HG02798 (cell line): ENCODE results near the gene STXBP2.

Source experiments
- ATAC-seq: cut with Tn5 transposase; IDR thresholded peaks from one replicate; pipeline ENCODE4 v1.9.1; 2021; ENCODE audit warnings: mild to moderate bottlenecking; ENCODE audit not compliant: unreplicated experiment, poor library complexity

The STXBP2 gene

DNA sequence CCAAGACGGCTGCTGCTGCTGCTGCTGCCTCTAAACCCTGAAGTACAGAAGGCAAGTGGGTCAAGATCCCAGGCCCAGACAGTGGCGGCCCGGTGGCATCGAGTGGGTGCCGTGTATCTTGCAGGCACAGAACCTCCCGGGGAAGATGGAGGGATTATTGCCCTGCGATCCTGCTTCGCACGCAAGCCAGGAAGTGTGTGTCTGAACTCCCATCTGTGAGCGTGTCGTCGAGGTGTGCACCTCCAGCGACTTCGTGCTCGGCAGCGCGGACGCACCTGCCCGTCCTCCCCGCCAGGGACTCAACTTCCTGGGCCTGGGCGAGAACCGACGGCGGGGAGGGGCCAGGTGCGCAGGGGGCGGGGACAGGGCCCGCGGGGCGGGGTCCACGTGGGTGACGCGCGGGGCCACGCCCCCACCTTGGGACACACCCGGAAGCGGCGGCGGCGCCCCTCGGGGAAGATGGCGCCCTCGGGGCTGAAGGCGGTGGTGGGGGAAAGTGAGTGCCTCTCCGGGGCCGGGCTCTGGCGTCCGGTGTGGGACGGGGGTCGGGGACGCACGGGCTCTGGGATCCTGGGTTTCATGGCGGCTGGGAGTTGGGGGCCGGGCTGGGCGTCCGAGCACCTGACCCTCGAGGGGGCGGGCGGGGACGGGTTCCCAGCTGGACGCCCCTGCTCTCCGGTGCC, at the start of gene STXBP2:
Gene STXBP2 (plus strand): TSS at position 420 of the 683 bp plus-strand sequence. CDS start 40 bp downstream, at position 460.
- peak; percentile 79 for ATAC-seq

DNA sequence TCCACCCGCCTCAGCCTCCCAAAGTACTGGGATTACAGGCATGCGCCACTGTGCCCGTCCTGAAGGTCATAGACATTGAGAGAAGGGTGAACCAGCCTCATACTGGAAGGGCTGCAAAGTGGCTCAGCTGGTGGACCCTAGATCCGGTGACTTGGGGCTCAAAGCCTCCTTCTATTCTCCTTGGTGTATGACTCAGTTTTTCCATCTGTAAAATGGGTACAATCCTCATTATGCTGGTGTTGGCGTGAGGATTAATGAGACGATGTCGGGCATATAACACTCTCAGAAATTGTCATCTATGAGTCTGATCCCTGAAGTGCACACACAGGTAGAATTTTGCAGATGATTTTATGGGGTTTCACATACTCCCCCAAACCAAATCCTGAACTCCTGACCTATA, 47.1 kb upstream of the STXBP2 start:
- no peak for ATAC-seq

DNA sequence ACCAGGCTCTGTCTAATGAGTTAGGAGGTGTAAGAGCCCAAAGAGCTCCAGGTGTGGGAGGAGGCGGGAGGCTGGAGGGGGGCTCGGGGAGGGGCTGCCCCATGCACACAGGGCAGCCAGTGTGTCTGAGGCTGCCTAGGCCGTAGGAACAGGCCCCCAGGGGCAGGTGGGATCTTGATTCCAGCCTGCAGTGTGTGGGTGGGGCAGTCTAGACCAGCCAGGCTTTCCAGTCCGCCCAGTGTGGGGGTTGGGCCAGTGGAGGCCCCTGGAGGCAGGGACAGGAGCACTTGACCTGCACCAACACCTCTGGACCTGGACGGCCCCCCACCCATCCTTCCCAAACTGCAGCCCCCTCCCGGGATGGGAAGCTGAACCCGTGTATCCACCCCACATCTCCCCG, 46.7 kb upstream of the STXBP2 start:
- ATAC-seq: no peak

DNA sequence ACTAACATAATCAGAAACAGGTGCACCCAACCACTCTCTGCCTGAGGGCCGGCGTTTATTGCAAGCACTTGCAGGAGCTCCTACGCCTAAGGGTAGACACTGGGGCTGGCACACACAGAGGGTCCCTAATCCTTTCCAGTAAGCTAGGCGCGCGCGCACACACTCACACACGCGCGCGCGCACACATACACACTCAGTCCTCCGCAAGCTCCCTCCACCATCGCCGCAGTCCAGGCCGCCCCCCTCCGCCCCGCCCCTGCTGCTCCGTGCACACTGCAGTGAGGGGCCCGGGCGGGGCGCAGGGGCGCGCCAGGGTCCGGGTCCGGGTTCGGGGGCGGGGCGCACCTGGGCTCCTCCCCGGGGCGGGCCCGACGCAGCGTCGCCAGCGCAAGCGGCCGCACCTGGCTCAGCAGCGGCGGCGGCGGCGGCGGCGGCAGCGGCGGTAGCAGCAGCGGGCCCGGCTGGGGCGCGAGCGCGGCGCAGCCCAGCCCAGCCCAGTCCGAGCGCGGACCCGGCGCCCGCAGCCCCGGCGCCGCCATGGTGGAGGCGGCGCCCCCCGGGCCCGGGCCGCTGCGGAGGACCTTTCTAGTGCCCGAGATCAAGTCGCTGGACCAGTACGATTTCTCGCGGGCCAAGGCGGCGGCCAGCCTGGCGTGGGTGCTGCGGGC, 41.3 kb upstream of the STXBP2 start, which contains the start of gene CAMSAP3:
Gene CAMSAP3 (plus strand): TSS at position 398 of the 668 bp plus-strand sequence. CDS start 140 bp downstream, at position 538.
- peak; percentile 72 for ATAC-seq

DNA sequence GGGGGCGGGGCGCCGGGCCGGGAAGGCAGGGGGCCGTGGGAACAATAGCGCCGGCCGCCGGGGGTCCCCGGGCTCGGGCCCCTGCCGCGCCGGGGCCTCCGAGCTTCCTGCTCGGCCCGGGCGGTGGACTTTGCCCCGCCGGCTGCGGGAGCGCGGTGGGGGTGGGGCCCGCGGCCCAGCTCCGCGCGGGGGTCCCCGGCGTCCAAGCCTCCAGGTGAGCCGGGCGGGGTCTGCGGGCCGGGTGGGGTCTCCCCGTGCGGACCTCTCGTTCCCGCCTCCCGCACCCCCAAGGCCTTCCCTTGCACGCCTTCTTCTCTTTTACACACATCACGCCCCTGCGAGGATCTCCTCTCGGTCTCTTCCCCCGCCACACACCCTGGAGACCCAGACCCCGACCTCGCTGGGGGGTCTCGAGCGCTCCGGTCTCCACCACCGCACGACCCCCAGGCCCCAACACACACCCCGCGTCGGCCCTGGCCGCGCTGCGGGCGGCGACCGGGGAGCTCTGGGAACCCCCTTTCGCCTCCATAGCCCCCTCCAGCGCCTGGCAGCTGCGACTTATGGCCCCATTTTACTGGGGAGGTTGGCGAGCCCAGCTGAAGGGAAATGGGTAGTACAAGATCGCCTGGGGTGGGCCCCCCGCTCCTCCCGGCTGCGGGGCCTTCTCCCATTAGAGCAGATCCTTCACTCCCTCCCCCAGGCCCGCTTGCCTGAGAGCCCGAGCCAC, 40.5 kb upstream of the STXBP2 start:
- ATAC-seq: peak; percentile 13

DNA sequence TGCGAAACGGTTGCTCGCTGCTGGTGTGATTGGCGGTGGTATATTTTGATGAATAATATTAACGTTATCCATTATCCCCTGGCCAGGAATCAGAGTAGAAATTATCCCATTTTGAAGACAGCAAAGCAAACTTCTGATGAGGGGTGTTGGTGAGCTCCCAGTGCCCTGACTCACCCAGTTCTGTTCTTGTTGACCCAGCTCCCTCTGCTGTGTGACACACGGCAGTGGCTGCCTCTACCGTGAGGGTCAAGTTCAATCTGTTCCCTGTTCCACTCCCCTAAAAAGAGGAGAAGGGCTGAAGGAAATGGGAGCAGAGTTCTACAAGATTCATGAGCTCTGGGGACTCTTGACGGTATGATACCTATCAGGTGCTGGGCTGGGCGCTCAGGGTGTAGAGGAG, 39.2 kb upstream of the STXBP2 start:
- no peak for ATAC-seq

DNA sequence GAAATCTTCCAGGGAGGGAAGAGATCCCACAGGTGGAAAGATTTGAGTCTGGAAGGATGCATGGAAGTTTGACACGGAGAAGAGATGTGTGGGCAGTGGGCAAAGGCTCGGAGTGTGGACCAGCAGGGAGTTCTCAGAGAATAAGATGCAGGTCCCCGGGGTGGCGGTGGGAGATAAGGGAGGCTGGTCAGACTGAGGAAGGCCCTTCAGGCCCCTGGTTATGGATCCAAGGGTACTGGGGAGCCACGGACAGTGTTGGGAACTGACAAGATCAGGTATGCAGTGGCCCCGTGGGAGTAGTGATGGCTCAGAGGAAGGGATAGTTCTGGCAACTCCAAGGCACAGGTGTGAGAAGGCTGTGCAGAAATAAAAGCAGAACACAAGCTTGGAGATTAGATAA, 38.7 kb upstream of the STXBP2 start:
- ATAC-seq: no peak

DNA sequence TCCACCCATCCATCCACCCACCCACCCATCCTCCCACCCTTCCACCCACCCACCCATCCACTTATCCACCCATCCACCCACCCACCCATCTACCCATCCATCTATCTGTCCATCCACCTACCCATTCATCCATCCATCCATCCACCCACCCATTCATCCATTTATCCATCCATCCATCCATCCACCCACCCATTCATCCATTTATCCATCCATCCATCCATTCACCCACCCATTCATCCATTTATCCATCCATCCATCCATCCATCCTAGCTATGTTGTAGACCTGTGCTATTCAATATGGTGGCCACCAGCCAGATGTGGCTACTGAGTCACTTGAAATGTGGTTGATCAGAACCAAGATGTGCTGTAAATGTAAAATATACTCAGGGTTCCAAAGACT, 36.2 kb upstream of the STXBP2 start:
- no peak for ATAC-seq

DNA sequence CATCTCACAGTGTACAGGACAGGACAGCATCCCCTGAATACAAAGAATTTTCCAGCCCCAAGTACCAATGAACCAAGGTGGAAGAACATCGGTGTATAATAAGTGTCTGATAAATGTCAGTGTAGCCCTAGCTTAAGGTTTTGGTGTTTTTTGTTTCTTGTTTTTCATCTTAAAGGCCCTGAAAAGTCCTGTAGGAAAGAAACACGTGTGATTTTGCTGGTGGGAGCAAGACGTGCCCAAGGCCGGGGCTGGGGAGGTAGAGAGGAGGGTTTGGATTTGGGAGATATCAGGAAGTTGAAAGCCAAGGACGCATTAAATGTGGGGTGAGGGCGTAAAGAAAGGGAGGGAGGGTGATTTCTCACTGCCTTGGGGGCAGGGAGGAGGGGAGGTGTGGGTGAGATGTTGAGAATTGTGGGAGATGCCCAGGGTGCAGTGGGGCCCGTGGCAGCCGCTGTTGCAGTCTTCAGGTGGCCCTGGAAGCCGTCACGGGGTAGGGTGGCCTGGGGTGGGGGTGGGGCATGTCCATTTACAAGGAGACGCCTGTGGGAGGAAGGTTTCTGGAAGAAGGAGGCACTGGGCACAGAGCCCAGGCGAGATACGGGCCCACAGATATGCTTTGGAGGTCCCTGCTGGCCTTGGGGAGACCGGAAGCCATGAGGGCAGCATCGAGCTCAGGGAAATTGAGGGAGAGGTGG, 34.5 kb upstream of the STXBP2 start:
- no peak for ATAC-seq

DNA sequence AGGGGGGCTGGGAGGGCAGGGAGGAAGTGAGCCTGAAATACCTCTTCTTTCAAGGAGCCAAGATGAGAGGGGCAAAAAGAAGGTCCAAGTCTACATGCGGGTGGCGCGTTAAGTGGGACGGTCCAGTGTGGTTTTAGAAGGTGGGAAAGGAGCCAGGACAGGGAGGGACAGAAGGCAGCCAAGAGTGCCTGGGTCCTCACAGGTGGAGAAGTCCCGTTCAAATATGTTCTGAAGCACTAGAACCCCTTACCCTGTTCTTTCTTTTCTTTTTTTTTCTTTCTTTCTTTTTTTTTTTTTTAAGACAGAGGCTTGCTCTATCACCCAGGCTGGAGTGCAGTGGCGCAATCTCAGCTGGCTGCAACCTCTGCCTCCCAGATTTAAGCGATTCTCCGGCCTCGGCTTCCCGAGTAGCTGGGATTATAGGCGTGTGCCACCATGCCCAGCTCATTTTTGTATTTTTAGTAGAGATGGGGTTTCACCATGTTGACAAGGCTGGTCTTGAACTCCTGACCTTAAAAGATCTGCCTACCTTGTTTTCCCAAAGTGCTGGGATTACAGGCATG, 33.9 kb upstream of the STXBP2 start:
- no peak for ATAC-seq

DNA sequence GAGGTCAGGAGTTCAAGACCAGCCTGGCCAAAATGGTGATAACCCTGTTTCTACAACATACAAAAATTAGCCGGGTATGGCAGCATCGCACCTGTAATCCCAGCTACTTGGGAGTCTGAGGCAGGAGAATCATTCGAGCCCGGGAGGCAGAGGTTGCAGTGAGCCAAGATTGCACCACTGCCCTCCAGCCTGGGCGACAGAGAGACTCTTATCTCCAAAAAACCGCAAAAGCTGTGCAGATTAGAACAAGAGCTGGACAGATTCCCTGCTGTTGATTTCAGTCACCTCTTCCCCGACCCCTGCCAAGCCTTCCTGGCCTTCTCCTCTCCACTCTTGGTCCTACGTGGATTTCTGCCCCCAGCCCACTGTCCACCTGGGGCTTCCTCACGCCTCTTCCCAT, 33.0 kb upstream of the STXBP2 start:
- no peak for ATAC-seq

DNA sequence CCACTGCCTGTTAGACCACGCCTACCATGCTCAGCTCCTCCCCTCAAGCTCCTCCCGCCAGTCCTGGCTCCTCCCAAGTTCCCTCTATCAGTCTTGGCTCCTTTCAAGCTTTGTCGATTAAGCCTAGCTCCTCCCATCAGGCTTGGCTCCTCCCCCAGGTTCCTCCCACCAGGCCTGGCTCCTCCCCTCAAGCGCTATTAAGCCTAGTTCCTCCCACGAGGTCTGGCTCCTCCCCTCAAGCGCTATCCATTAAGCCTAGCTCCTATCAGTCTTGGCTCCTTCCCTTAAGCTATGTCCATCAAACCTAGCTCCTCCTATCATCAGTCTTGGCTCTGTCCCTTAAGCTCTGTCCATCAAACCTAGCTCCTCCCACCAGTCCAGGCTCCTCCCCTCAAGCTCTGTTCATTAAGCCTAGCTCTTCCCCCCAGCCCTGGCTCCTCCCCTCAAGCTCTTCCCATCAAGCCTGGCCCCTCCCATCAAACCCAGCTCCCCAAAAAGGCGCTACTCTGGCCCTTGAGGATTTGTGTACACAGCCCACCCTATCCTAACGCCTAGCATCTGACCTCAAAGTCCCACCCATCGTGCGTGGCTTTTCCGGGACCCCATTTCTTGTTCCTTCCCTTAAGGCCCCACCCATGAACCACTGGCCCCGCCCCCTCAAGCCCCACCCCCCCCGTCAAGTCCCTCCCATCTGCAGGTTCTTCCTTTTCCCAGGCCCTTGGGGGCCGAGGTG, 31.3 kb upstream of the STXBP2 start:
- ATAC-seq: no peak

DNA sequence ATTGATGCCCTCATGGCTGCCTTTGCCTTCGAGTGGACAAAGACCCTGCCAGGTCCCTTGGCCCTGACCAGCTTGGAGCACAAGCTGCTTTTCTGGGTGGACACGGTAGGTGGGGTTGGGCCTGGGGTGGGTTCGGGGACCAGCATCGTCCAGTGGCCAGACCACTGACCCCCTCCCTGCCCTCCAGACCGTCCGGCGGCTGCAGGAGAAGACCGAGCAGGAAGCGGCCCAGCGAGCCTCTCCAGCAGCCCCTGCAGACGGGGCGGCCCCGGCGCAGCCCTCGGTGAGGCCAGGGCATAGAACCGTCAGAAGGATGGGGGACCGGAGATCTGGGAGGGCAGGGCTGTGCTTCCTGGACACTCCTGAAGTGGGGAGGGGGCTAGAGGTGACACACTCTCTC, 30.6 kb upstream of the STXBP2 start:
- ATAC-seq: no peak

DNA sequence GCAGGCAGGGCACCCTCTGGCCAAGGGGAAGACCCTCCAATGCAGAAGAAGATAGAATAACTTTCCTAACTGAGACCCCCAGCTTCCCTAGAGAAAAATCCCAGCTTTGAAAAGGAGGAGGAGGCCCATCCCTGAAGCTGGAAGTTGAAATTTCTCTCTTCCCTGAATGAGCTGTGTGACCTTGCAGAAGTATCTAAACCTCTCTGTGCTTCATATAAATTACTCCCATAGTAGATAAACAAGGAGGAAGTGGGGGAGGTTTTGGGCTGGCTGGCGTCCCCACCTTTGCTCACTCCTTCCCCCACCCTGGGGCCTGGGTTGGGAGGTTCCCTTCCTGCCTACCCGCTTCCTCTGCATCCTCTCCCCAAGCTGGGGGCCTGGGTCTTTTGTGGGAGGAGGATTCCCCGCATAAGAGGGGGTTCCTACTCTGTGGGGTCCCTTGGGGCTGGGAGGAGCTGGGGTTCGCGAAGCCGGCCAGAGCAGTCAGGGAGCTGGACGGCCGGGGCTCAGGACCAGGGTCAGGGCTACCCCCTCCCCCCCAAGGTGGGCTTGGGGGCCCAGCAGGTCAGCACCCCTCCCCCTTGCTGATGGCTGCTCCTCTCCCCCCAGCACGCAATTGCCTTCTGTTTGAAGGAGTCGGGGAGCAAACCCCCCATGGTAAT, 29.6 kb upstream of the STXBP2 start:
- no peak for ATAC-seq

DNA sequence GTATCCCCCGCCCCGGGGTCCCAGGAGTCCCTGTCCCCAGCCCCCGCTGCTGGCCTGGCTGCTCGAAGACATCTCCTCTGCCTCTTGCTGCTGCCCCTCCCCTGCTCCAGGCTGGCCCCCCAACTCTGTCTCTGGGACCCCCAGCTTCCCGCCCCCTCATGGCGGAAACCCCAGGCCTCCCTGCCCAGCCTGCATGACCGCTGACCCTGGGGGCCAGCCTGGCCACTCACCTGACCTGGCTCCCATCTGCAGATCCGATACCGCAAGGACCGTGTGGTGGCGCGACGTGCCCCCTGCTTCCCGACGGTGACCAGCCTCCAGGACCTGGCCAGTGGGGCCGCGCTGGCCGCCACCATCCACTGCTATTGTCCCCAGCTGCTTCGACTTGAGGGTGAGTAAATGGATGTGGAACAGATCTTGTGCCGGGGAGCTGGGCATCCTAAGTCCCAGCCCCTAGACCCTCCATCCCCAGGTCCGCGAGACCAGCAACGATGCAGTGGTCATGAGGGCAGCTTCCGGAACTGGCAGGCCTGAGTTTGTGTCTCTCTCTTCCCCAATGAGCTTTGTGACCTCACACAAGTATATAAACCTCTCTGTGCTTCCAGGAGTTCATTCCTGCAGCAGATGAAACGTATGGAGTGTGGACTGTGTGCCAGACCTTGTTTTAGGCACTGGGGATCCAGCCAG, 28.9 kb upstream of the STXBP2 start:
- ATAC-seq: no peak

DNA sequence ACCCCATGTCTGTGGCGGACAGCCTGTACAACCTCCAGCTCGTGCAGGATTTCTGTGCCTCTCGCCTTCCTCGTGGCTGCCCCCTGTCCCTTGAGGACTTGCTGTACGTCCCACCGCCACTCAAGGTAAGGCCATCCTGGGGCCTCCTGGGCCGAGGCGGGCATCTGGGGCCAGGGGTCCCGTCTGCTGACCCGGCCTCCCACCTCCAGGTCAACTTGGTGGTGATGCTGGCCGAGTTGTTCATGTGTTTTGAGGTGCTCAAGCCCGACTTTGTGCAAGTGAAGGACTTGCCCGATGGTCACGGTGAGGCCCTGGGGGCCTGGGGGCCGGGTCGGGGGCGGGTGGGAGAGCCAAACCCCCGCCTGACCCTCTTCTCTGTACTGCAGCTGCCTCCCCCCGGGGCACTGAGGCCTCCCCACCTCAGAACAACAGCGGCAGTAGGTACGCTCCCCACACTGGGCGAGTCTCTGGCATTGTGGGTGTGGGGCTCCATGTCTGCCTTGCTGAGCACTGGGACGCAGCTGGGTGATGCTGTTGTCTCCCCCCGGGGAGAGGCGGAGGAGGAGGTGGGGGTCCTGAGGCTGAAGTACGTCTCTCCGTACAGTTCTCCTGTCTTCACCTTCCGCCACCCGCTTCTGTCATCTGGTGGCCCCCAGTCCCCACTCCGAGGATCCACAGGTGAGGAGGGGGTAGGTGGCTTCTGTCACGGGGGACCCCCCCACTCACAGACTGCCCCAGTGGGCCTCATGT, 26.2 kb upstream of the STXBP2 start:
- ATAC-seq: no peak

DNA sequence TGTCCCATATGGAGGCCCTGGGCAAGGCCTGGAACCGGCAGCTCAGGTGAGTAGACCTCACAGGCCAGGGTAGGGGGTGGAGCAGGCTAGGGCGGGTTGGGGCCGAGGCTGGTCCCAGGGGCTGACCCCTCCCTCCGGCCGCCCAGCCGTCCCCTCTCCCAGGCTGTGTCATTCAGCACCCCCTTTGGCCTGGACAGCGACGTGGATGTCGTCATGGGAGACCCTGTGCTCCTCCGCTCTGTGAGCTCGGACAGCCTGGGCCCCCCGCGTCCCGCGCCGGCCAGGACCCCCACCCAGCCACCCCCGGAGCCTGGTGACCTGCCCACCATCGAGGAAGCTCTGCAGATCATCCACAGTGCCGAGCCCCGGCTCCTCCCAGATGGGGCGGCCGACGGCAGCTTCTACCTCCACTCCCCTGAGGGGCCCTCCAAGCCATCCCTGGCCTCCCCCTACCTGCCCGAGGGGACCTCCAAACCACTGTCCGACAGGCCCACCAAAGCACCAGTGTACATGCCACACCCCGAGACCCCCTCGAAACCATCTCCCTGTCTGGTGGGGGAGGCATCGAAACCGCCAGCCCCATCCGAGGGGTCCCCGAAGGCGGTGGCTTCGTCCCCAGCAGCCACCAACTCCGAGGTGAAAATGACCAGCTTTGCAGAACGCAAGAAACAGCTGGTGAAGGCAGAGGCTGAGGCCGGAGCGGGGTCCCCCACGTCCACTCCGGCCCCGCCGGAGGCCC, 25.2 kb upstream of the STXBP2 start:
- no peak for ATAC-seq
